ENCODE results near the gene NR6A1.

NR6A1 gene

GRCh38 chr9:124469011-124469832 lies 301.9 kb downstream of the NR6A1 start:
- DNase-seq, result no peak
- no peak overlapping the region for H3K4me3 ChIP-seq (ENCODE audit: low read depth, low read length)
- H3K27ac ChIP-seq, result no peak overlapping the region
- TF ChIP-seq CTCF (IDR thresholded peaks at IDR 0.05; ENCODE audit: low read depth, low read length, missing control alignments), result no peak
- no peaks in the 10 kb centered on the region for H3K36me3 ChIP-seq (replicated peaks)
- H3K27me3 ChIP-seq (replicated peaks), result no peaks in the 10 kb centered on the region
- in situ Hi-C loops (cut with HindIII; ENCODE audit: low pct_ligation_motif_present, low sequenced_read_pairs), result no loop called here

GRCh38 chr9:124468061-124468740 lies 302.9 kb downstream of the NR6A1 start:
- in situ Hi-C loops (cut with HindIII; ENCODE audit: low pct_ligation_motif_present, low sequenced_read_pairs), result no loop called here
- no peak for DNase-seq
- Histone ChIP-seq H3K36me3 (replicated peaks) (no peaks in the 10 kb centered on the region), H3K4me3 (ENCODE audit: low read depth, low read length) (no peak overlapping the region), H3K27me3 (replicated peaks) (no peaks in the 10 kb centered on the region), H3K27ac (no peak overlapping the region)
- TF ChIP-seq CTCF (IDR thresholded peaks at IDR 0.05; ENCODE audit: low read depth, low read length, missing control alignments), result no peak

- in situ Hi-C loops (cut with HindIII; ENCODE audit: low pct_ligation_motif_present, low sequenced_read_pairs), result no loop called here
- no peak for DNase-seq
- H3K36me3 ChIP-seq (replicated peaks), result no peaks in the 10 kb centered on the region
- no peak overlapping the region for H3K4me3 ChIP-seq (ENCODE audit: low read depth, low read length)
- no peak overlapping the region for H3K27ac ChIP-seq
- H3K27me3 ChIP-seq (replicated peaks), result peaks cover 4% of the 10 kb centered on the region
- no peak for TF ChIP-seq CTCF (IDR thresholded peaks at IDR 0.05; ENCODE audit: low read depth, low read length, missing control alignments)
Measured at GRCh38 chr9:124467410-124468060, 303.6 kb downstream of the NR6A1 start.
